ENCODE data around the gene USHBP1.

Gene USHBP1

GRCh38 chr19:17242431-17243208 is 21.9 kb downstream of the USHBP1 start:
- Histone ChIP-seq H3K4me1 (ENCODE audit: insufficient read depth, insufficient read length) (peaks cover 19% of the 10 kb centered on the region), H3K27me3 (ENCODE audit: insufficient read depth, insufficient read length) (no peaks in the 10 kb centered on the region), H3K4me3 (ENCODE audit: insufficient read length, low read depth) (no peak overlapping the region), H3K36me3 (ENCODE audit: insufficient read depth, insufficient read length, low read length) (peaks cover 21% of the 10 kb centered on the region), H3K9ac (ENCODE audit: insufficient read length, low read depth) (peak overlapping the region; percentile 43), H3K9me3 (ENCODE audit: insufficient read depth, low read length) (no peaks in the 10 kb centered on the region)
- no peak for DNase-seq (ENCODE audit: low read depth, low spot score)
- TF ChIP-seq ZNF274 (IDR thresholded peaks at IDR 0.05; ENCODE audit: low read depth, low read length) (no peak), SUZ12 (IDR thresholded peaks at IDR 0.05; ENCODE audit: extremely low read depth, insufficient read depth, insufficient read length) (no peak)

DNA sequence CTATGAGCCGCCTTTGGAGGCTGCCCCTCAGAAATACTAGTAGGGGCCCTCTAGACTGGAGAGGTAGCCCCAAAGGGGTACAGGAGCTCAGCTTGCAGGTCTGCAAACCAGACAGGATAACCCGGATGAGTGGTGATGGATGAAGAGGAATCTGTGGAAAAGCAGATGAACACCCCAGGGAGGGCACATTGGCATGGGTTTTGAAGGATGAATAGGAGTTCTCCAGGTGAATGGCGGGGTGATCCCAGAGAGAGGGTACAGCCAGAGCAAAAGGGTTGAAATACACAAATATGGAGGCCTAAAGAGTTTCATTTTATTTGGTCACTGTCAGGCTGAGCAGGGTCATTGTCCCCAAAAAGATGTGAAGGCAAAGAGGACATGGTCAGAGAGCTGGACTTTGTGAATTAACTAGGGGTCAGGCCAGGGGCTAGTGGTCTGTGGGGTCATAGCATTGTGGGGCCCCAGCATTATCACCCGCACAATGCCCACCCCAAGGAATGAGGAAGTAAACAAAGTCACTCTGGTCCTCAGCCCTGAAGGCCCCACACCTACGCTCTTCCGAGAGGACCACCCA is 23.6 kb downstream of the USHBP1 start:
- H3K4me1 ChIP-seq (ENCODE audit: insufficient read depth, insufficient read length) = peaks cover 13% of the 10 kb centered on the region
- no peak overlapping the region for H3K9ac ChIP-seq (ENCODE audit: insufficient read length, low read depth)
- no peaks in the 10 kb centered on the region for H3K9me3 ChIP-seq (ENCODE audit: insufficient read depth, low read length)
- TF ChIP-seq SUZ12 (IDR thresholded peaks at IDR 0.05; ENCODE audit: extremely low read depth, insufficient read depth, insufficient read length) = no peak
- no peak for TF ChIP-seq ZNF274 (IDR thresholded peaks at IDR 0.05; ENCODE audit: low read depth, low read length)
- no peak for TF ChIP-seq YY1 (IDR thresholded peaks at IDR 0.05; ENCODE audit: insufficient read depth, insufficient read length)
- peaks cover 30% of the 10 kb centered on the region for H3K36me3 ChIP-seq (ENCODE audit: insufficient read depth, insufficient read length, low read length)
- H3K27me3 ChIP-seq (ENCODE audit: insufficient read depth, insufficient read length) = no peaks in the 10 kb centered on the region
- DNase-seq (ENCODE audit: low read depth, low spot score) = no peak
- no peak overlapping the region for H3K4me3 ChIP-seq (ENCODE audit: insufficient read length, low read depth)

DNA sequence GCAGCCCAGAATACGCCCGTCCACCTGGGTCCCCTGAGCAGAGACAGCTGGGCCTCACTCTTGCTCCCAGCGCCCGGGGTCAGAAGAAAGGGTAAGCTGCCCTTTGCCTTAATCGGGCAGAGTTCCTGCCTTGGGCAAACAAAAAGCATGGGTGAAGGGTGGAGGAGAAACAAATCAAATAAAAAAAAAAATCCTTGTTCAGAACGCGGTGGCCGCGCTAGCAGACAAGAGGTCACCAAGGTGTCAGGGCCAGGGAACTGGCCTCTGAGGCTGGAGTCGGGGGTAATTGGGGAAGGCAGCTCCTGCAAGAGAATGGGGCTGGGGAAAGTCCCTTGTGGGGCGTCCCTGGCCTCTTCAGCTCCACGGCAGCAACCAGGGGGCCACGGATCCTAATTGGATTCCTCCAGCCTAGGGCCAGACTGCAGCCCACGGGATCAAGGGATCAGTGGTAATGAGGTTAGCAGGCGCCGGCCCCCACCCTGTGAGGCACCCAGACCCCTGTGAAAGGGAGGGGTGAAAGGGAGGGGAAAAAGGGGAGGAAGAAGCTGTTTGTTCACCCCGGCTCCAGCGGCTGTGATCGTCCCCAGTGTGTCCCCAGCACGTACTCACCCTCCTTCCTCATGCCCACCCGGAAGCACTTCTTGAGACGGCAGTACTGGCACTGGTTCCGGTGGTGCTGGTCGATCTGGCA is 24.3 kb downstream of the USHBP1 start:
- Histone ChIP-seq H3K36me3 (ENCODE audit: insufficient read depth, insufficient read length, low read length) (peaks cover 30% of the 10 kb centered on the region), H3K9me3 (ENCODE audit: insufficient read depth, low read length) (no peaks in the 10 kb centered on the region), H3K27me3 (ENCODE audit: insufficient read depth, insufficient read length) (no peaks in the 10 kb centered on the region), H3K4me3 (ENCODE audit: insufficient read length, low read depth) (no peak overlapping the region), H3K4me1 (ENCODE audit: insufficient read depth, insufficient read length) (peaks cover 13% of the 10 kb centered on the region), H3K9ac (ENCODE audit: insufficient read length, low read depth) (peak overlapping the region; percentile 42)
- no peak for TF ChIP-seq ZNF274 (IDR thresholded peaks at IDR 0.05; ENCODE audit: low read depth, low read length)
- no peak for DNase-seq (ENCODE audit: low read depth, low spot score)

GRCh38 chr19:17237747-17238706 is 26.5 kb downstream of the USHBP1 start:
- peaks cover 11% of the 10 kb centered on the region for H3K4me1 ChIP-seq (ENCODE audit: insufficient read depth, insufficient read length)
- no peak for DNase-seq (ENCODE audit: low read depth, low spot score)
- H3K36me3 ChIP-seq (ENCODE audit: insufficient read depth, insufficient read length, low read length) = peaks cover 46% of the 10 kb centered on the region
- no peak overlapping the region for H3K9ac ChIP-seq (ENCODE audit: insufficient read length, low read depth)
- no peaks in the 10 kb centered on the region for H3K9me3 ChIP-seq (ENCODE audit: insufficient read depth, low read length)
- H3K27me3 ChIP-seq (ENCODE audit: insufficient read depth, insufficient read length) = no peaks in the 10 kb centered on the region
- no peak for TF ChIP-seq YY1 (IDR thresholded peaks at IDR 0.05; ENCODE audit: insufficient read depth, insufficient read length)
- no peak for TF ChIP-seq ZNF274 (IDR thresholded peaks at IDR 0.05; ENCODE audit: low read depth, low read length)
- no peak for TF ChIP-seq SUZ12 (IDR thresholded peaks at IDR 0.05; ENCODE audit: extremely low read depth, insufficient read depth, insufficient read length)
- H3K4me3 ChIP-seq (ENCODE audit: insufficient read length, low read depth) = no peak overlapping the region

DNA sequence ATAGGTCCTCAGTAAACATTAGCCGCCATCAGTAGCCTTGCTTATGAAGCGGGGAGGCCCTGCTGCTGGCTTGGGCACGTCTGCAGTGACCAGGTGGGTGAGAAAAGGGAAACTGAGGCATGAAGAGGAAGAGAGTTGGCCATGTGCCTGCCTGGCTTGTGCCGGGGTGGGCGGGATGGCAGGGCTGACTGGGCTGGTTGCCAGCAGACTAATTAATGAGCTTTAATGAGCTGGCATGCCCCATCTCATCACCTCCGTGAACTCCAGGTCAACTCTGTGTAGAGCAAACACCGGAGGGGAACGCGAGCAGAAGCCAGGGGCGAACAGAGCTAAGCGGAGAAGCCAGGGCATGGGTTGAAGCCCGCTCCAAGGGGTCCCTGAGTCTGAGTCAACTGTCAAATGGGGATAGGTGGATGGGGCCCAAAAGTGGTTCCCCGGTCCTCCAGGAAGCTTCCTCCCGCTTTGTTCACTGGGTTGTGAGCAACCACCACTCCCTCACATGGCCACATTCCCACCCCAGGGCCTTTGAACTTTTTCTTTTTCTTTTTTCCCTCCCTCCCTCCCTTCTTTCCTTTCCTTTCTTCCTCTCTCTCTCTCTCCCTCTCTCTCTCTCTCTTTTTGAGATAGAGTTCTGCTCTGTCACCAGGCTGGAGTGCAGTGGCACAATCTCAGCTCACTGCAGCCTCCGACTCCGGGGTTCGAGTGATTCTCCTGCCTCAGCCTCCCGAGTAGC is 27.6 kb downstream of the USHBP1 start:
- Histone ChIP-seq H3K4me1 (ENCODE audit: insufficient read depth, insufficient read length) (peaks cover 5% of the 10 kb centered on the region), H3K4me3 (ENCODE audit: insufficient read length, low read depth) (no peak overlapping the region), H3K27me3 (ENCODE audit: insufficient read depth, insufficient read length) (no peaks in the 10 kb centered on the region), H3K36me3 (ENCODE audit: insufficient read depth, insufficient read length, low read length) (peaks cover 53% of the 10 kb centered on the region), H3K9me3 (ENCODE audit: insufficient read depth, low read length) (no peaks in the 10 kb centered on the region), H3K9ac (ENCODE audit: insufficient read length, low read depth) (no peak overlapping the region)
- TF ChIP-seq SUZ12 (IDR thresholded peaks at IDR 0.05; ENCODE audit: extremely low read depth, insufficient read depth, insufficient read length) (no peak), ZNF274 (IDR thresholded peaks at IDR 0.05; ENCODE audit: low read depth, low read length) (no peak), YY1 (IDR thresholded peaks at IDR 0.05; ENCODE audit: insufficient read depth, insufficient read length) (no peak)
- DNase-seq (ENCODE audit: low read depth, low spot score) = no peak

GRCh38 chr19:17235971-17236777 is 28.4 kb downstream of the USHBP1 start:
- Histone ChIP-seq H3K4me3 (ENCODE audit: insufficient read length, low read depth) (peak overlapping the region; percentile 88), H3K36me3 (ENCODE audit: insufficient read depth, insufficient read length, low read length) (peaks cover 61% of the 10 kb centered on the region), H3K27me3 (ENCODE audit: insufficient read depth, insufficient read length) (no peaks in the 10 kb centered on the region), H3K9ac (ENCODE audit: insufficient read length, low read depth) (peak overlapping the region; percentile 97), H3K4me1 (ENCODE audit: insufficient read depth, insufficient read length) (peaks cover 5% of the 10 kb centered on the region), H3K9me3 (ENCODE audit: insufficient read depth, low read length) (no peaks in the 10 kb centered on the region)
- no peak for DNase-seq (ENCODE audit: low read depth, low spot score)
- no peak for TF ChIP-seq YY1 (IDR thresholded peaks at IDR 0.05; ENCODE audit: insufficient read depth, insufficient read length)

Data from NT2/D1 (cell line).